ENCODE data around the gene ARHGEF6. TPM values are rescaled to one million over a fixed set of nuclear protein-coding genes. Genes with fewer than 3 reads are reported as not detected.

Gene ARHGEF6
- total and polyA plus RNA-seq, 2 experiments from 2014 or later, result 2.5 to 6.0 TPM

GRCh38 chrX:136816975-136817374, 36.2 kb upstream of the ARHGEF6 start:
- DNase-seq (ENCODE audit: low spot score) (no peak), ATAC-seq (no peak)
- Histone ChIP-seq H3K79me2 (replicated peaks; ENCODE audit: insufficient read depth) (no peaks in the 10 kb centered on the region), H3K27me3 (ENCODE audit: insufficient read depth) (no peaks in the 10 kb centered on the region), H3K27ac (ENCODE audit: low read depth) (no peak overlapping the region), H3F3A (replicated peaks; ENCODE audit: low read depth) (no peaks in the 10 kb centered on the region), H3K4me3 (no peak overlapping the region), H3K9me2 (ENCODE audit: insufficient read depth) (no peaks in the 10 kb centered on the region), H3K4me1 (ENCODE audit: insufficient read depth) (no peaks in the 10 kb centered on the region), H3K36me3 (ENCODE audit: insufficient read depth) (no peaks in the 10 kb centered on the region), H2AFZ (no peak overlapping the region), H3K4me2 (no peak overlapping the region), H4K20me1 (replicated peaks; ENCODE audit: insufficient read depth) (no peaks in the 10 kb centered on the region)
- no peak overlapping the region for H3K27ac Mint-ChIP-seq
- peaks cover 5% of the 10 kb centered on the region for H3K27me3 Mint-ChIP-seq (ENCODE audit: insufficient read depth, low read depth, poor library complexity)
- H3K9me3 Mint-ChIP-seq, result no peaks in the 10 kb centered on the region; the same call in 2 of the 3 replicates
- H3K4me3 Mint-ChIP-seq, result no peak overlapping the region
- TF ChIP-seq ZNF114 (CRISPR knock-in tag; IDR thresholded peaks at IDR 0.05) (no peak), JUNB (IDR thresholded peaks at IDR 0.05; ENCODE audit: unreplicated experiment) (no peak), ZNF462 (CRISPR knock-in tag; IDR thresholded peaks at IDR 0.05) (no peak), STAT1 (IDR thresholded peaks at IDR 0.05; ENCODE audit: unreplicated experiment) (no peak), EZH2phosphoT487 (IDR thresholded peaks at IDR 0.05; ENCODE audit: unreplicated experiment) (no peak), NANOG (IDR thresholded peaks at IDR 0.05; ENCODE audit: borderline replicate concordance) (no peak), ETS1 (IDR thresholded peaks at IDR 0.05) (no peak), ZNF331 (CRISPR knock-in tag; IDR thresholded peaks at IDR 0.05; ENCODE audit: low read depth) (no peak), CREB1 (CRISPR knock-in tag; IDR thresholded peaks at IDR 0.05; ENCODE audit: low read depth) (no peak), REST (IDR thresholded peaks at IDR 0.05; ENCODE audit: unreplicated experiment) (no peak)
- H3K4me1 Mint-ChIP-seq, result no peaks in the 10 kb centered on the region
- H3K36me3 Mint-ChIP-seq (ENCODE audit: low read depth), result peaks cover 6% of the 10 kb centered on the region; the same call in 2 of the 3 replicates

Measured in GM23338 (cell line).